Measurements from ENCODE around the gene CCDC127.
"Not testable (repeated sequence)": the region's sequence is repeated elsewhere in the genome, so short reads cannot be mapped to it uniquely, and the experiment has no call there.

GRCh38 chr5:256347-256746 is 38.4 kb upstream of the CCDC127 start:
- not testable (repeated sequence) for TF ChIP-seq SMC3 (IDR thresholded peaks at IDR 0.05; ENCODE audit: low read depth, low read length); CTCF (conservative IDR thresholded peaks at IDR 0.05; ENCODE audit: low read depth, low read length); POLR2A (IDR thresholded peaks at IDR 0.05; ENCODE audit: low read depth, low read length); RFX5 (IDR thresholded peaks at IDR 0.05; ENCODE audit: low read depth, low read length); RAD21 (IDR thresholded peaks at IDR 0.05; ENCODE audit: low read length)
